ENCODE measurements around the gene DNAJC4.
A peak's percentile ranks its signal among the peaks of the same experiment; 100 is the strongest.

The DNAJC4 gene

GRCh38 chr11:64267207-64267945 lies 37.0 kb downstream of the DNAJC4 start:
- in situ Hi-C loops (cut with HindIII; ENCODE audit: low sequenced_read_pairs): loop anchor here (10.0 kb wide), 1 partner anchor 57 kb away; no protein-coding TSS in a partner anchor
- H3K4me3 ChIP-seq (ENCODE audit: low read depth, low read length): no peak overlapping the region
- no peak for DNase-seq (ENCODE audit: low read depth)
- TF ChIP-seq CTCF (IDR thresholded peaks at IDR 0.05; ENCODE audit: low read depth, low read length, missing control alignments): no peak

GRCh38 chr11:64268025-64268892 lies 37.9 kb downstream of the DNAJC4 start:
- DNase-seq (ENCODE audit: low read depth): no peak
- in situ Hi-C loops (cut with HindIII; ENCODE audit: low sequenced_read_pairs): loop anchor here (10.0 kb wide), 1 partner anchor 57 kb away; no protein-coding TSS in a partner anchor
- no peak for TF ChIP-seq CTCF (IDR thresholded peaks at IDR 0.05; ENCODE audit: low read depth, low read length, missing control alignments)
- H3K4me3 ChIP-seq (ENCODE audit: low read depth, low read length): peak overlapping the region; percentile 62

GRCh38 chr11:64268893-64269539 lies 38.7 kb downstream of the DNAJC4 start:
- TF ChIP-seq CTCF (IDR thresholded peaks at IDR 0.05; ENCODE audit: low read depth, low read length, missing control alignments): no peak
- in situ Hi-C loops (cut with HindIII; ENCODE audit: low sequenced_read_pairs): loop anchor here (10.0 kb wide), 1 partner anchor 56 kb away; no protein-coding TSS in a partner anchor
- peak overlapping the region; percentile 62 for H3K4me3 ChIP-seq (ENCODE audit: low read depth, low read length)
- DNase-seq (ENCODE audit: low read depth): no peak

GRCh38 chr11:64269540-64270220 lies 39.3 kb downstream of the DNAJC4 start:
- peak; percentile 25 for TF ChIP-seq CTCF (IDR thresholded peaks at IDR 0.05; ENCODE audit: low read depth, low read length, missing control alignments)
- peak overlapping the region; percentile 65 for H3K4me3 ChIP-seq (ENCODE audit: low read depth, low read length)
- in situ Hi-C loops (cut with HindIII; ENCODE audit: low sequenced_read_pairs): loop anchor here (10.0 kb wide), 2 partner anchors 55 to 65 kb away; partner anchors contain the start of gene FERMT3
- DNase-seq (ENCODE audit: low read depth): peak; percentile 100

- no peak for DNase-seq (ENCODE audit: low read depth)
- in situ Hi-C loops (cut with HindIII; ENCODE audit: low sequenced_read_pairs): loop anchor here (10.0 kb wide), 1 partner anchor 70 kb away; the partner anchor contains the start of gene FERMT3
- TF ChIP-seq CTCF (IDR thresholded peaks at IDR 0.05; ENCODE audit: low read depth, low read length, missing control alignments): no peak
- no peak overlapping the region for H3K4me3 ChIP-seq (ENCODE audit: low read depth, low read length)
Measured at GRCh38 chr11:64275031-64275800, 44.9 kb downstream of the DNAJC4 start.
